ENCODE measurements around the gene ALPK1.

DNA sequence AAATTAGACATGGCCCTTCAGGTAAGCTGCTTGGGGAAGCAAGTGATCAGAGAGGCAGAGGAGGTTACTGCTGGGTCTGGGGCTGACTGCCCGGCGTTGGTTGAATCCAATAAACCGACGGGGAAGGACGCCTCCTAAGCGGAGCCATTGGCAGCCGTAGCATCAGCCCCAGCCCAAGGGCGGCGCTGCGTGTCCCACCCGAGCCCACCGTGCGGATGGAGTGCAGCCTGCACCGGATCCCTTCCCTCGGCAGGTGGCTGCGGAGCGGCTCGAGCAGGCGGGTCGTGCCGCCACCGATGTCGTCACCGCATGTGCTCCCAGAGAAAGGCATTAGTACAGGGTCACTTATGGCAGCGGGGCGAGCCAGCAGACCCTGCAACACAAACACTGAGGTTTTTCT lies 82.1 kb downstream of the ALPK1 start:
- TF ChIP-seq EP300 (IDR thresholded peaks at IDR 0.05), result no peak
- TF ChIP-seq, protein P1, sequence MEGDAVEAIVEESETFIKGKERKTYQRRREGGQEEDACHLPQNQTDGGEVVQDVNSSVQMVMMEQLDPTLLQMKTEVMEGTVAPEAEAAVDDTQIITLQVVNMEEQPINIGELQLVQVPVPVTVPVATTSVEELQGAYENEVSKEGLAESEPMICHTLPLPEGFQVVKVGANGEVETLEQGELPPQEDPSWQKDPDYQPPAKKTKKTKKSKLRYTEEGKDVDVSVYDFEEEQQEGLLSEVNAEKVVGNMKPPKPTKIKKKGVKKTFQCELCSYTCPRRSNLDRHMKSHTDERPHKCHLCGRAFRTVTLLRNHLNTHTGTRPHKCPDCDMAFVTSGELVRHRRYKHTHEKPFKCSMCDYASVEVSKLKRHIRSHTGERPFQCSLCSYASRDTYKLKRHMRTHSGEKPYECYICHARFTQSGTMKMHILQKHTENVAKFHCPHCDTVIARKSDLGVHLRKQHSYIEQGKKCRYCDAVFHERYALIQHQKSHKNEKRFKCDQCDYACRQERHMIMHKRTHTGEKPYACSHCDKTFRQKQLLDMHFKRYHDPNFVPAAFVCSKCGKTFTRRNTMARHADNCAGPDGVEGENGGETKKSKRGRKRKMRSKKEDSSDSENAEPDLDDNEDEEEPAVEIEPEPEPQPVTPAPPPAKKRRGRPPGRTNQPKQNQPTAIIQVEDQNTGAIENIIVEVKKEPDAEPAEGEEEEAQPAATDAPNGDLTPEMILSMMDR (IDR thresholded peaks at IDR 0.05), result no peak
- no peak for TF ChIP-seq POLR2AphosphoS5 (IDR thresholded peaks at IDR 0.05)

All from esophagus muscularis mucosa (tissue), 4 donors.